Colonic mucosa (tissue), 4 donors: ENCODE results near the gene STYX. TPM values are rescaled to one million over a fixed set of nuclear protein-coding genes. Genes with fewer than 3 reads are reported as not detected.
"Not testable (repeated sequence)": the region's sequence is repeated elsewhere in the genome, so short reads cannot be mapped to it uniquely, and the experiment has no call there.

Source experiments
- DNase-seq: peaks from one replicate; pipeline ENCODE4 v3.0.0-alpha.2; 2020
- H3K27ac ChIP-seq: fragments of 200-600 bp; one replicate; pipeline ENCODE4 v1.8.0; 2021
- H3K27me3 ChIP-seq: fragments of 200-600 bp; one replicate; pipeline ENCODE4 v1.8.0; 2021
- H3K36me3 ChIP-seq: fragments of 200-600 bp; one replicate; pipeline ENCODE4 v1.8.0; 2021
- H3K4me1 ChIP-seq: fragments of 200-600 bp; one replicate; pipeline ENCODE4 v1.8.0; 2021; ENCODE audit warnings: mild to moderate bottlenecking
- H3K4me3 ChIP-seq: fragments of 200-600 bp; one replicate; pipeline ENCODE4 v1.8.0; 2021
- H3K9ac ChIP-seq, 2 donors: one replicate each; pipeline ENCODE4 v1.7.0; 2013; ENCODE audit warnings: control low read depth in 2 of 2, low read depth in 2 of 2, low read length in 2 of 2
- H3K9me3 ChIP-seq: fragments of 200-600 bp; one replicate; pipeline ENCODE4 v1.8.0; 2021
- CTCF ChIP-seq: fragments of 200-600 bp; IDR thresholded peaks from one replicate; pipeline ENCODE4 v1.8.0; 2022; ENCODE audit warnings: antibody characterized with exemption, mild to moderate bottlenecking
- intact Hi-C: fragments of 100-400 bp; cut with DNase I; formaldehyde crosslinking; loops from one replicate; pipeline ENCODE4 v1.14.1; 2022
- total RNA-seq, 2 donors: library from RNA; stranded (reverse); fragmentation: NEBNext Ultra II Directional in 1 of 2; extraction: Animal tissue kit (Norgen Biotek cat#: 25700) in 1 of 2; gene quantifications; one replicate each; pipeline ENCODE4 v1.2.1, GENCODE V29; 2021
- donor health status: healthy.
- donor health status: DM: no; HTN: no; CAD: no.
- donor health status: DM: no; HTN: no; CAD: no.

Gene STYX
- total RNA-seq, 2 donors from 2014 or later, result 7.4 to 11.2 TPM

- no peaks in the 10 kb centered on the region for H3K4me1 ChIP-seq
- peak within 1 kb of the TSS; percentile 79 for H3K27ac ChIP-seq
- peak within 1 kb of the TSS; percentile 86 to 87 for H3K9ac ChIP-seq
- no peak for TF ChIP-seq CTCF
- H3K9me3 ChIP-seq, result no peaks in the 10 kb centered on the region
- no peaks in the 10 kb centered on the region for H3K27me3 ChIP-seq
- intact Hi-C loops, result no loop called here
- peak within 1 kb of the TSS; percentile 70 for H3K4me3 ChIP-seq
- H3K36me3 ChIP-seq, result peaks cover 5% of the 10 kb centered on the region
- DNase-seq, result peak; percentile 98
Measured at GRCh38 chr14:52706724-52707706, 23.0 kb upstream of the STYX start, which contains the start of gene PSMC6. PSMC6 (plus strand) TSS chr14:52707200; CDS start chr14:52707220, 20 bp downstream.

GRCh38 chr14:52711666-52712065 is 18.3 kb upstream of the STYX start:
- Histone ChIP-seq H3K9ac (no peak overlapping the region), H3K27ac (no peak overlapping the region), H3K4me1 (no peaks in the 10 kb centered on the region), H3K9me3 (no peaks in the 10 kb centered on the region), H3K36me3 (peaks cover 24% of the 10 kb centered on the region), H3K4me3 (no peak overlapping the region), H3K27me3 (no peaks in the 10 kb centered on the region)
- no peak for DNase-seq
- TF ChIP-seq CTCF, result no peak
- intact Hi-C loops, result no loop called here

GRCh38 chr14:52716155-52716554 is 13.8 kb upstream of the STYX start:
- H3K27me3 ChIP-seq, result no peaks in the 10 kb centered on the region
- H3K4me3 ChIP-seq, result no peak overlapping the region
- H3K4me1 ChIP-seq, result no peaks in the 10 kb centered on the region
- H3K36me3 ChIP-seq, result peaks cover 27% of the 10 kb centered on the region
- H3K9me3 ChIP-seq, result no peaks in the 10 kb centered on the region
- TF ChIP-seq CTCF, result no peak
- H3K9ac ChIP-seq, result no peak overlapping the region
- intact Hi-C loops, result no loop called here
- no peak overlapping the region for H3K27ac ChIP-seq
- no peak for DNase-seq

GRCh38 chr14:52723514-52724359 is 6.2 kb upstream of the STYX start:
- Histone ChIP-seq H3K36me3 (peaks cover 14% of the 10 kb centered on the region), H3K4me1 (no peaks in the 10 kb centered on the region), H3K27me3 (no peaks in the 10 kb centered on the region), H3K27ac (no peak overlapping the region), H3K4me3 (no peak overlapping the region), H3K9me3 (no peaks in the 10 kb centered on the region), H3K9ac (no peak overlapping the region)
- TF ChIP-seq CTCF, result no peak
- DNase-seq, result no peak
- intact Hi-C loops, result no loop called here

- H3K4me3 ChIP-seq, result no peak overlapping the region
Measured at GRCh38 chr14:52724360-52724644, 5.7 kb upstream of the STYX start.

GRCh38 chr14:52727509-52727908 is 2.5 kb upstream of the STYX start:
- H3K4me1 ChIP-seq, H3K27ac ChIP-seq, intact Hi-C loops, H3K27me3 ChIP-seq, H3K4me3 ChIP-seq, H3K9ac ChIP-seq, H3K9me3 ChIP-seq, DNase-seq, H3K36me3 ChIP-seq: not testable (repeated sequence)

More at GRCh38 chr14:52724360-52724644, 5.7 kb upstream of the STYX start:
- Histone ChIP-seq H3K4me1 (no peaks in the 10 kb centered on the region), H3K27me3 (no peaks in the 10 kb centered on the region), H3K9me3 (no peaks in the 10 kb centered on the region), H3K27ac (no peak overlapping the region), H3K36me3 (peaks cover 9% of the 10 kb centered on the region), H3K9ac (no peak overlapping the region)
- TF ChIP-seq CTCF, result no peak
- DNase-seq, result no peak
- intact Hi-C loops, result no loop called here

- H3K4me3 ChIP-seq, H3K4me1 ChIP-seq, H3K9me3 ChIP-seq, H3K9ac ChIP-seq, intact Hi-C loops, H3K27me3 ChIP-seq, DNase-seq, H3K36me3 ChIP-seq, H3K27ac ChIP-seq: not testable (repeated sequence)
Measured at GRCh38 chr14:52729035-52729434, 931 bp upstream of the STYX start.
